SJCRH30 (cell line): ENCODE measurements around the gene SMCO3. TPM values are rescaled to one million over a fixed set of nuclear protein-coding genes. Genes with fewer than 3 reads are reported as not detected.

Source experiments
- DNase-seq, 2 experiments: peaks; one replicate each; pipeline ENCODE4 v3.0.0-alpha.2; 2015 to 2020
- H3K27ac ChIP-seq: fragments of 250-450 bp; sonication (Bioruptor Pico); 2 replicates; pipeline ENCODE4 v1.5.1; 2020; ENCODE audit warnings: mild to moderate bottlenecking, moderate library complexity
- H3K27me3 ChIP-seq: fragments of 250-450 bp; sonication (Bioruptor Pico); 2 replicates; pipeline ENCODE4 v1.5.1; 2020; ENCODE audit warnings: mild to moderate bottlenecking, moderate library complexity
- H3K36me3 ChIP-seq: fragments of 250-450 bp; sonication (Bioruptor Pico); 2 replicates; pipeline ENCODE4 v1.5.1; 2020; ENCODE audit warnings: mild to moderate bottlenecking, moderate library complexity
- H3K4me1 ChIP-seq: fragments of 250-450 bp; sonication (Bioruptor Pico); 2 replicates; pipeline ENCODE4 v1.5.1; 2020; ENCODE audit warnings: mild to moderate bottlenecking, moderate library complexity
- H3K4me3 ChIP-seq: fragments of 250-450 bp; sonication (Bioruptor Pico); 2 replicates; pipeline ENCODE4 v1.5.1; 2020; ENCODE audit warnings: mild to moderate bottlenecking, moderate library complexity
- H3K9me3 ChIP-seq: fragments of 250-450 bp; sonication (Bioruptor Pico); replicated peaks from 2 replicates; pipeline ENCODE4 v1.5.1; 2020; ENCODE audit warnings: mild to moderate bottlenecking, moderate library complexity
- total RNA-seq: library from RNA; depleted of rRNA; stranded (reverse); fragments of >200 nt; shearing (Covaris generic); gene quantifications from 2 replicates; pipeline ENCODE4 v1.2.3, GENCODE V29; 2014; rRNA removed

The SMCO3 gene
- total RNA-seq, result not detected in 2 replicates

- no peak for DNase-seq
These were observed at the start of gene SMCO3 for GRCh38 chr12:14814014-14814413. SMCO3 (minus strand) TSS chr12:14814182; CDS start chr12:14806680, 7,502 bp downstream.

GRCh38 chr12:14860490-14860889, 46.5 kb upstream of the SMCO3 start:
- no peaks in the 10 kb centered on the region for H3K27me3 ChIP-seq
- H3K4me1 ChIP-seq, result no peaks in the 10 kb centered on the region
- H3K9me3 ChIP-seq, result peaks cover 8% of the 10 kb centered on the region
- no peak overlapping the region for H3K27ac ChIP-seq
- H3K4me3 ChIP-seq, result no peak overlapping the region
- DNase-seq, result no peak
- H3K36me3 ChIP-seq, result no peaks in the 10 kb centered on the region

More at GRCh38 chr12:14814014-14814413, at the start of gene SMCO3:
- H3K4me1 ChIP-seq, result no peaks in the 10 kb centered on the region
- no peak within 1 kb of the TSS for H3K27ac ChIP-seq
- H3K27me3 ChIP-seq, result no peaks in the 10 kb centered on the region
- no peaks in the 10 kb centered on the region for H3K36me3 ChIP-seq
- no peaks in the 10 kb centered on the region for H3K9me3 ChIP-seq
- H3K4me3 ChIP-seq, result no peak within 1 kb of the TSS

- H3K27me3 ChIP-seq, result no peaks in the 10 kb centered on the region
- H3K4me3 ChIP-seq, result no peak overlapping the region
- H3K4me1 ChIP-seq, result no peaks in the 10 kb centered on the region
- no peaks in the 10 kb centered on the region for H3K36me3 ChIP-seq
- H3K27ac ChIP-seq, result no peak overlapping the region
- DNase-seq, result no peak
- H3K9me3 ChIP-seq, result peaks cover 8% of the 10 kb centered on the region
These were observed 44.5 kb upstream of the SMCO3 start for GRCh38 chr12:14858513-14858912.

GRCh38 chr12:14854586-14855183, 40.7 kb upstream of the SMCO3 start:
- no peak for DNase-seq
- Histone ChIP-seq H3K9me3 (peaks cover 3% of the 10 kb centered on the region; the same call in 1 of the 2 replicates), H3K36me3 (no peaks in the 10 kb centered on the region), H3K4me3 (no peak overlapping the region), H3K27ac (no peak overlapping the region), H3K27me3 (no peaks in the 10 kb centered on the region), H3K4me1 (peaks cover 5% of the 10 kb centered on the region)

GRCh38 chr12:14853961-14854360, 40.0 kb upstream of the SMCO3 start:
- H3K27me3 ChIP-seq, result no peaks in the 10 kb centered on the region
- H3K4me1 ChIP-seq, result peaks cover 8% of the 10 kb centered on the region
- peaks cover 3% of the 10 kb centered on the region; the same call in 1 of the 2 replicates for H3K9me3 ChIP-seq
- H3K4me3 ChIP-seq, result no peak overlapping the region
- H3K36me3 ChIP-seq, result no peaks in the 10 kb centered on the region
- no peak overlapping the region for H3K27ac ChIP-seq
- DNase-seq, result no peak

GRCh38 chr12:14852880-14853279, 38.9 kb upstream of the SMCO3 start:
- Histone ChIP-seq H3K4me1 (peaks cover 8% of the 10 kb centered on the region), H3K27ac (no peak overlapping the region), H3K27me3 (no peaks in the 10 kb centered on the region), H3K4me3 (no peak overlapping the region), H3K9me3 (peaks cover 3% of the 10 kb centered on the region; the same call in 1 of the 2 replicates), H3K36me3 (no peaks in the 10 kb centered on the region)
- no peak for DNase-seq

- H3K27ac ChIP-seq, result no peak overlapping the region
- H3K27me3 ChIP-seq, result no peaks in the 10 kb centered on the region
- H3K4me1 ChIP-seq, result peaks cover 8% of the 10 kb centered on the region
- no peak overlapping the region for H3K4me3 ChIP-seq
- H3K9me3 ChIP-seq, result no peaks in the 10 kb centered on the region
- H3K36me3 ChIP-seq, result no peaks in the 10 kb centered on the region
- DNase-seq, result no peak
These were observed 37.1 kb upstream of the SMCO3 start for GRCh38 chr12:14850929-14851663.

GRCh38 chr12:14849661-14850060, 35.7 kb upstream of the SMCO3 start:
- Histone ChIP-seq H3K27ac (no peak overlapping the region; the same call in 1 of the 2 replicates), H3K4me3 (no peak overlapping the region), H3K27me3 (no peaks in the 10 kb centered on the region), H3K4me1 (peaks cover 8% of the 10 kb centered on the region), H3K9me3 (no peaks in the 10 kb centered on the region), H3K36me3 (no peaks in the 10 kb centered on the region)
- DNase-seq, result peak; percentile 13 to 63

GRCh38 chr12:14846876-14847580, 33.0 kb upstream of the SMCO3 start:
- no peak overlapping the region for H3K27ac ChIP-seq
- no peaks in the 10 kb centered on the region for H3K36me3 ChIP-seq
- no peaks in the 10 kb centered on the region for H3K9me3 ChIP-seq
- no peak overlapping the region for H3K4me3 ChIP-seq
- H3K4me1 ChIP-seq, result peaks cover 8% of the 10 kb centered on the region
- H3K27me3 ChIP-seq, result no peaks in the 10 kb centered on the region
- DNase-seq, result no peak

- Histone ChIP-seq H3K36me3 (no peaks in the 10 kb centered on the region), H3K4me3 (no peak overlapping the region), H3K4me1 (peaks cover 8% of the 10 kb centered on the region), H3K27me3 (no peaks in the 10 kb centered on the region), H3K9me3 (no peaks in the 10 kb centered on the region), H3K27ac (no peak overlapping the region)
- DNase-seq, result no peak
These were observed 32.1 kb upstream of the SMCO3 start for GRCh38 chr12:14846042-14846587.

GRCh38 chr12:14845350-14845750, 31.4 kb upstream of the SMCO3 start:
- Histone ChIP-seq H3K9me3 (no peaks in the 10 kb centered on the region), H3K27ac (no peak overlapping the region)

GRCh38 chr12:14844401-14844800, 30.4 kb upstream of the SMCO3 start:
- H3K36me3 ChIP-seq, result no peaks in the 10 kb centered on the region
- H3K4me1 ChIP-seq, result peaks cover 1% of the 10 kb centered on the region; the same call in 1 of the 2 replicates
- H3K9me3 ChIP-seq, result no peaks in the 10 kb centered on the region
- DNase-seq, result no peak
- H3K4me3 ChIP-seq, result no peak overlapping the region
- H3K27me3 ChIP-seq, result no peaks in the 10 kb centered on the region
- no peak overlapping the region for H3K27ac ChIP-seq

More at GRCh38 chr12:14845350-14845750, 31.4 kb upstream of the SMCO3 start:
- DNase-seq, result peak; percentile 39 to 78
- H3K4me1 ChIP-seq, result peaks cover 8% of the 10 kb centered on the region
- no peak overlapping the region for H3K4me3 ChIP-seq
- no peaks in the 10 kb centered on the region for H3K27me3 ChIP-seq
- no peaks in the 10 kb centered on the region for H3K36me3 ChIP-seq

- DNase-seq, result no peak
- Histone ChIP-seq H3K9me3 (no peaks in the 10 kb centered on the region), H3K27me3 (no peaks in the 10 kb centered on the region), H3K27ac (no peak within 1 kb of the TSS), H3K4me3 (no peak within 1 kb of the TSS), H3K36me3 (no peaks in the 10 kb centered on the region), H3K4me1 (no peaks in the 10 kb centered on the region)
These were observed 29.5 kb upstream of the SMCO3 start, which contains the start of gene ART4 for GRCh38 chr12:14843425-14843887. ART4 (minus strand) TSS chr12:14843526; CDS start chr12:14843113, 413 bp downstream.

- no peak for DNase-seq
- Histone ChIP-seq H3K27me3 (no peaks in the 10 kb centered on the region), H3K4me3 (no peak overlapping the region), H3K27ac (no peak overlapping the region), H3K36me3 (no peaks in the 10 kb centered on the region), H3K4me1 (no peaks in the 10 kb centered on the region), H3K9me3 (no peaks in the 10 kb centered on the region)
These were observed 28.3 kb upstream of the SMCO3 start for GRCh38 chr12:14842315-14842714.
